Dedifferentiated amniotic fluid mesenchymal stem cell (primary cell): ENCODE results near the gene DGCR2.
A peak's percentile ranks its signal among the peaks of the same experiment; 100 is the strongest.
"Not testable (repeated sequence)": the region's sequence is repeated elsewhere in the genome, so short reads cannot be mapped to it uniquely, and the experiment has no call there.

Experiments
- DNase-seq: peaks from one replicate; pipeline ENCODE4 v3.0.0-alpha.2; 2016; ENCODE audit errors: extremely low spot score

Gene DGCR2

GRCh38 chr22:19122143-19122751 lies at the start of gene DGCR2:
DGCR2 (minus strand) TSS chr22:19122412; CDS start chr22:19122206, 206 bp downstream.
- DNase-seq: peak; percentile 94

- DNase-seq: no peak
Measured at GRCh38 chr22:19169947-19170318, 47.7 kb upstream of the DGCR2 start.

- no peak for DNase-seq
Measured at GRCh38 chr22:19169002-19169946, 47.1 kb upstream of the DGCR2 start.

GRCh38 chr22:19168088-19168890 lies 46.1 kb upstream of the DGCR2 start:
- no peak for DNase-seq

- no peak for DNase-seq
Measured at GRCh38 chr22:19167106-19167869, 45.1 kb upstream of the DGCR2 start.

GRCh38 chr22:19166421-19166820 lies 44.2 kb upstream of the DGCR2 start:
- no peak for DNase-seq

GRCh38 chr22:19164425-19164824 lies 42.2 kb upstream of the DGCR2 start:
- no peak for DNase-seq

GRCh38 chr22:19158649-19159048 lies 36.4 kb upstream of the DGCR2 start:
- DNase-seq: not testable (repeated sequence)

GRCh38 chr22:19156109-19156508 lies 33.9 kb upstream of the DGCR2 start:
- DNase-seq: not testable (repeated sequence)

GRCh38 chr22:19152942-19153883 lies 31.0 kb upstream of the DGCR2 start:
- no peak for DNase-seq

- DNase-seq: no peak
Measured at GRCh38 chr22:19151329-19152191, 29.3 kb upstream of the DGCR2 start.

GRCh38 chr22:19150482-19151328 lies 28.5 kb upstream of the DGCR2 start:
- DNase-seq: no peak

- DNase-seq: no peak
Measured at GRCh38 chr22:19149991-19150390, 27.8 kb upstream of the DGCR2 start, which contains the start of gene GSC2. GSC2 (minus strand) TSS chr22:19150292; CDS start chr22:19150283, 9 bp downstream.

GRCh38 chr22:19149047-19149883 lies 27.1 kb upstream of the DGCR2 start:
- DNase-seq: no peak

GRCh38 chr22:19148417-19149046 lies 26.3 kb upstream of the DGCR2 start:
- DNase-seq: no peak

GRCh38 chr22:19147195-19147780 lies 25.1 kb upstream of the DGCR2 start:
- no peak for DNase-seq
